NCI-H526 treated with DMSO at 0.1 percent for 48 hours (cell line): ENCODE measurements around the gene PRDX5.
"Not testable (repeated sequence)": the region's sequence is repeated elsewhere in the genome, so short reads cannot be mapped to it uniquely, and the experiment has no call there.

Experiments
- DNase-seq: peaks from one replicate; lab custom pipeline; 2025; lab: John Stamatoyannopoulos, UW

PRDX5 gene

GRCh38 chr11:64305691-64306562 lies 12.0 kb upstream of the PRDX5 start:
- peak; percentile 57 for DNase-seq

DNA sequence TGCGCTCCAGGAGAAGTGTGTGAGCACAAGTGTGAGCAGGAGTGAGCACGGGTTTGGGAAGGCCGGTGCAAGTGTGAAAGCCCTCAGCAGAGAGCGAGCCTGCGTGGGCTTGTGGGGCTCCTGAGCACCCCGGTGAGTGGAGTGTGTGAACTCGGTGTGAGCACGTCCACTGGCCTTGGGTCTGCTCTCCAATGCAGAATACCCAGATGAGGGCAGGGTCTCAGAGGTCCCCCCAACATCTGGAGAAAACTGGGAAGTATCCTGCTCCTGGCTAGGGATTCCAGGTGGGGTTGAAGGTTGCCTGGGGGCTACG lies 11.4 kb upstream of the PRDX5 start:
- no peak for DNase-seq

DNA sequence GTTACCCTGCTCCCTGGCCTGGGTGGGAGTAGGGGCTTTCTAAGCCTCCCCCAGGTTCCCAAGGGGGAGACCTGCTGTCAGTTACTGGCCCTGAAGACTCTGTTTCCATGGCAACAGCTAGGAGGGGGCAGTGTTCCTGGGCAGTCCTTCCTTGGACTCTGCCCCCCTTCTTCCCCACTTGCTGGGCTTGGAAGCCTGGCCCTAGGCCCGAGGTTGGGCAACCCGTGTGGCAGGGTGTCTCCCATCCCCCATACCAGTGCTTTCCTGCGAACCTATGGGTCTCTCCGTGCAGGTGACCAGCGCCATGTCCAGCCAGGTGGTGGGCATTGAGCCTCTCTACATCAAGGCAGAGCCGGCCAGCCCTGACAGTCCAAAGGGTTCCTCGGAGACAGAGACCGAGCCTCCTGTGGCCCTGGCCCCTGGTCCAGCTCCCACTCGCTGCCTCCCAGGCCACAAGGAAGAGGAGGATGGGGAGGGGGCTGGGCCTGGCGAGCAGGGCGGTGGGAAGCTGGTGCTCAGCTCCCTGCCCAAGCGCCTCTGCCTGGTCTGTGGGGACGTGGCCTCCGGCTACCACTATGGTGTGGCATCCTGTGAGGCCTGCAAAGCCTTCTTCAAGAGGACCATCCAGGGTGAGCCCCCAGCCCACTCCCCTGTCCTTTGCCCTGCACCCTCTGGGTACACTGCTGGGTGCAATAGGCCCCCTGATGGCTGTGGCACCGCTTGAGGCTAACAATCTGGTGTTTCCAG lies 10.9 kb upstream of the PRDX5 start:
- DNase-seq: no peak

DNA sequence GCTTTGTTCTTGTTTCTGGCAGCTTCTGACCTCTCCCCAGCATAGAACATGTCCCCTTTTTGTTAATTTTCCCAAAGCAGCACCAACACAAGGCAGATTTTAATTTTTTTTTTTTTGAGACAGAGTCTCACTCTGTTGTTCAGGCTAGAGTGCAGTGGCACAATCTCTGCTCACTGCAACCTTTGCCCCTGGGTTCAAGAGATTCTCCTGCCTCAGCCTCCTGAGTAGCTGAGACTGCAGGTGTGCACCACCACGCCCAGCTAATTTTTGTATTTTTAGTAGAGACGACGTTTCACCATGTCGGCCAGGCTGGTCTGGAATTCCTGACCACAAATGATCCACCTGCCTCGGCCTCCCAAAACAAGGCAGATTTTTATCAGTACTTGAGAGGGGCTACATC lies 10.1 kb upstream of the PRDX5 start:
- DNase-seq: not testable (repeated sequence)

- DNase-seq: no peak
These were observed 5.0 kb upstream of the PRDX5 start for GRCh38 chr11:64312947-64313346.

DNA sequence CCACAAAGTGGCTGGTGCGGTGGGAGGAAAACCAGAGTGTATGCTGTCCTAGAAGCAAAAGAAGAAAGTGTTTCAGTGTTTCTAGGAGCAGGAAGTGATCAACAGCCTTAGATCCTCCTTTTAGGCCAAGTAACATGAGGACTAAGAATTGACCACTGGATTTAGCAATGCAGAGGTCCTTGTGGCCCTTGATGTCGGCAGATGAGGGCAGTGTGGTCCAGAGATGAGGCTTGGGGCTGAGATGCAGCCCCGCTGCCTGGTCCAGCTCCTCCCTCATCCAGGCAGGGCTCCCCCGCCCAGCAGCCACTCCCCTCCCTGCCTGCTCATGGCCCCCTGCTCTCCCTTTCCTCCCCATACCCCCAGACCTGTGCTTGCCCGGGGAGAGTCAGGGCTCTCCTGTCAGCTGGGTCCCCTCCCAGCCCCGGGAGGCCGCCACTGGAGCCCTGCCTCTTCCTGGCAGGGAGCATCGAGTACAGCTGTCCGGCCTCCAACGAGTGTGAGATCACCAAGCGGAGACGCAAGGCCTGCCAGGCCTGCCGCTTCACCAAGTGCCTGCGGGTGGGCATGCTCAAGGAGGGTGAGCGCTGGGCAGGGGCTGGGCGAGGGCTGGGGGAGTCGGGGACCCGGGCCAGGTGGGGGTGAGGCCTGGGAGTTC lies 4.3 kb upstream of the PRDX5 start:
- DNase-seq: no peak

- DNase-seq: no peak
These were observed 3.6 kb upstream of the PRDX5 start for GRCh38 chr11:64314146-64314804.

DNA sequence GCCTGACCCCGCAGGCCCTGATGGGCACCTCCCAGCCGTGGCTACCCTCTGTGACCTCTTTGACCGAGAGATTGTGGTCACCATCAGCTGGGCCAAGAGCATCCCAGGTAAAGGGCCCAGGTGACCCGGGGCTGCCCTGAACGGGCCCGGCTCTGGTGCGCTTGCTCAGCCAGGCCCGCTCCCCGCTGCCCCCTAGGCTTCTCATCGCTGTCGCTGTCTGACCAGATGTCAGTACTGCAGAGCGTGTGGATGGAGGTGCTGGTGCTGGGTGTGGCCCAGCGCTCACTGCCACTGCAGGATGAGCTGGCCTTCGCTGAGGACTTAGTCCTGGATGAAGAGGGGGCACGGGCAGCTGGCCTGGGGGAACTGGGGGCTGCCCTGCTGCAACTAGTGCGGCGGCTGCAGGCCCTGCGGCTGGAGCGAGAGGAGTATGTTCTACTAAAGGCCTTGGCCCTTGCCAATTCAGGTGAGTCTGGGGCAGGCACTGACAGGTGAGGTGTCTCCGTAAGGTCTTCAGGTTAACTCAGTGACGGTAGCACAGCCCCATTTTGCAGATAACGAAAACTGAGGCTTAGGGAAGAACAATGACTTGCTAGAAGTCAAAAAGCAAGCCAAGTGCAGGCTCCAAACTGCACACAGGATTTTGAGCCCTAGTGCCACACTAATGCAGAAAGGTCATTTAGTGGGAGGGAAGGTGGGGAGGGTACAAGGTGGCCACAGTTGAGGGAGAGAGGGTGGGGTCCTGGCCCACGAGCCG lies 2.9 kb upstream of the PRDX5 start:
- no peak for DNase-seq

- not testable (repeated sequence) for DNase-seq
These were observed 2.0 kb upstream of the PRDX5 start for GRCh38 chr11:64315667-64316526.

DNA sequence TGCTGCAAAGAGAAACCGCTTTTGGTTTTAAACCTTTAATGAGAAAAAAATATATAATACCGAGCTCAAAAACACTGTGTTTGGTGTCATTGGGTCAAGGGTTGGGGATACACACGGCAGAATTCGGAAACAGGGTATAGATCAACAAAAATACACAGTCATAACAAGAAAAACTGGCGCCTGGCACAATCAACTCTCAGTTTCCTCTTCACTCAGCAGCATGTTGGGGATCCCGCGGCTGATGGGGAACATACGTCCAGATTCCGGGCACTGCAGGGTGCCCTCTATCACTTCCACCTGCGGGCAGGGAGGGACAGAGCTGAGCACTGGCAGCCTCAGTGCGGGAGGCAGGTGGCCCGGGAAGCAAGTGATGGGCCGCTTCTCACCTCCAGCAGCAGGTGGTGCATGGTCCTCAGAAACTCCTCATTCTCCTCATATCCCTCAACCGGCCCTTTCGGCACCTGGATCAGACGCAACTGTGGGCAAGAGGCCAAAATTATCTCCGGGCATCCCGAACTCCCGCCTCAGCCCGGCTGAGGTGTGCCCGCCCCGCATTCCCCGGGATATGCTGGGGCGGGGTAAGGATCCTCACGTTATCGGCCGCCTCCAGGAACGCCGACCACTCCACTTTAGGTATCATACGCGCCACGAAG lies 1.1 kb upstream of the PRDX5 start:
- DNase-seq: peak; percentile 37

GRCh38 chr11:64317325-64317960 lies 478 bp upstream of the PRDX5 start, which contains the start of gene TRMT112:
TSS of gene TRMT112 (minus strand) at chr11:64317559. CDS start at chr11:64317526, 33 bp downstream.
- peak; percentile 99 for DNase-seq

DNA sequence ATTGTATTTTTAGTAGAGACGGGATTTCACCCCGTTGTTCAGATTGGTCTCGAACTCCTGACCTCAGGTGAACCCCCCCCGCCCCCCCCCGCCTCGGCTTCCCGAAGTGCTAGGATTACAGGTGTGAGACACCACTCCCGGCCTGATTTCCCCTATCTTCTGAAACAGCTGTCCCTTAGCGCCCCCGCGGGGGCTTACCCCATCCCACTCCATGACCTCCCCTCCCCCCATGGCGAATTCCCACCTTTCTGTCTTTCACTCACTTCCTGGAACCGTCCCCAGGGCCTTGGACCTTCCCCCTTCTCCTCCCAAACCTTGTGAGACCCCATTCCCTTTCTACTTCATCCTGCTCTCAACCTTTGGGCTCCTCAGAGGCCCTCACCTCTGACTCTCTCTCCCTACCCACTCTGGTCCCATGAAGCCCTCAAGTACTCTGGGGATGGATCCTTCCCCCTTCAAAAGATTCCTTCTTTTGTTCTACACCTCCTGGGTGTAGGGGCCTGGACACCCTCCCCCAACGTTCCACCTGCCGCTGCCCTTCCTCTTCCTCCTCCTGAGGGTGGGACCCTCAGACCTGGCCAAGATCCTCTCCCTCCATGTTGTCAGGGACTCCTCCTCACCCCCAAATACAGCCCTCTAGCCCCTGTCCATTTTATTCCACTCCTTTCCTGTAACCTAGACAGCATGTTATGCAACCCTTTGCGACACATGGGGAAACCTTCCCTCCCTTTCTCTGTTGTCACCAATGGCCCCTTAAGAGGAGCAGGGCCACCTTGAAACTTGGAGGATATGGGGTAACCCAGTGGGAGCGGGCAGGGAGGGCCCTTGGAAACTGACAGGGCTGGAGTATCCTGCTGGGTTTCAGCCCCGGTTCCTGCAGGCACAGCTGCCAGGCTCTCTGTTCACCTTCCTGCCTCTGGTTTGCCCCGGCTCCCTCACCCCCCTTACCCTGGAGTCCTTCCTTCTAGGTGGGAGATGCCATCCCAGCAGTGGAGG lies 1.1 kb downstream of the PRDX5 start:
- no peak for DNase-seq

- no peak for DNase-seq
These were observed 2.6 kb downstream of the PRDX5 start for GRCh38 chr11:64320556-64320955.

DNA sequence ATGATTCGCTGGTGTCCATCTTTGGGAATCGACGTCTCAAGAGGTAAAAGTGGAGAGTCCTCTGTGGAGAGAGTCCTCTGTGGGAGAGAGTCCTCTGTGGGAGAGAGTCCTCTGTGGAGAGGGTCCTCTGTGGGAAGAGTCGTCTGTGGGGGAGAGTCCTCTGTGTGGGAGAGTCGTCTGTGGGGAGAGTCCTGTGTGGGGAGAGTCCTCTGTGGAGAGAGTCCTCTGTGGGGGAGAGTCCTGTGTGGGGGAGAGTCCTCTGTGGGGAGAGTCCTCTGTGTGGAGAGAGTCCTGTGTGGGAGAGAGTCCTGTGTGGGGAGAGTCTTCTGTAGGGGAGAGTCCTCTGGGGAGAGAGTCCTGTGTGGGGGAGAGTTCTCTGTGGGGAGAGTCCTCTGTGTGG lies 3.1 kb downstream of the PRDX5 start:
- no peak for DNase-seq

DNA sequence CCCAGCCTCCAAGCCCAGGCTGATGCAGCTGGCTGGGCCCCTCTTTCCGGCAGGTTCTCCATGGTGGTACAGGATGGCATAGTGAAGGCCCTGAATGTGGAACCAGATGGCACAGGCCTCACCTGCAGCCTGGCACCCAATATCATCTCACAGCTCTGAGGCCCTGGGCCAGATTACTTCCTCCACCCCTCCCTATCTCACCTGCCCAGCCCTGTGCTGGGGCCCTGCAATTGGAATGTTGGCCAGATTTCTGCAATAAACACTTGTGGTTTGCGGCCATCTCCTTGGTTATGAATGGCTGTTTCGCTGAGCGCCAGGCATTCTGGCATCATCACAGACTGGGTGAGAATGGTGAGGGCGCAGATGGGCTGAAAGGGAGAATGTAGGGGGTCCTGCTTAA lies 3.6 kb downstream of the PRDX5 start:
- DNase-seq: no peak

DNA sequence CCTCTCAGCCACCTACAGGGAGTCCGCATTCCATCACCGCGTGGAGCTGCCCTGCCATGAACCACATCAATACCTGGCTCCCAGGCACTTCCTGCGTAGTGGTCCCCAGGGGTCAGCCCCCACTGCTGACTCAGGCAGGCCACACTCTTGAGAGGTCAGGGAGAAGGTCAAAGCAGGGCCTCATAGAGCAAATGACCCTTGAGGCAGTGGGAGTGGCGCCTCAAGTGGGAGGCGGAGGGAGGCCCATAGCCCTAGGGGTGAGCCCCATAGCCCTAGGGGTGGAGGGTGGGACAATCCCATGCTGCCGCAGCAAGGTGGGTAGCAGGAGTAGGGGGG lies 5.0 kb downstream of the PRDX5 start:
- no peak for DNase-seq

DNA sequence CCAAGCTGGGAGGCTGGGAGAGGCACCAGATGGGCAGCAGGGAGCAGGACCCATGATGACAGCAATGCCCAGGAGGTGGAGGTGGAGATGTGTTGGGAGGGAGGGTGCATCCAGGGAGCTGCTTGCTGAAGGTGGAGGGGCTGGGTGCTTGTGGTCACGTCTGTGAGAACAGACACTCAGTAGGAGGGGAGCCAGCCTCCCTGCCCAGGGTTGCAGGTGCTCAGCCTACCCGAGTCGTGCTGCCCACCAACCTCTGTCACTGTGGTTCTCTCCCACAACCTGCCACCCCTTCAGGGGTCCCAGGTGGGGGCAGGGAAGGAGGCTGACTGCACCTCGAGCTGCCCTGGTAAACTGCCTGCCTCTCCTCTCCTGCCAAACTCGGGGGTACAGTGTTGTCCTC lies 5.5 kb downstream of the PRDX5 start:
- DNase-seq: no peak

DNA sequence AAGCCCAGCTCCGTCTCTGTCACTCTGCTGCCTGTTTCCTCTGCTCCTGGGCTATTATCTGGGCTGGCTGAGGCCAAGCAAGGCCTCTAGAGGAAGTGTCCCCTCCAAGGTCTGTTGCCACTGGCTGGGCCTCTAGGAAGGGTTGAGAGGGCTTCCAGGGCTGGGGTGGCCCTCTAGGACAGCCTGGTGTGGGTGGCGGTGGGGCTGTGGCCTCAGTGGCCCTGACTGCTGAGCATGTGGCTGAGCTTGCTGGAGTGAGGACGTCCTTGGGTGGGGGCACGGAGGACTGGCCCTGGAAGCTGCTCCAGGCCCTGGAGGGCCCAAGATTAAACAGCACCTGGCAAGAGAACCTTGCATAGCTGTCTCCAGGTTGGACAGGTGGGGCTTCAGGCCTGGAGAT lies 6.1 kb downstream of the PRDX5 start:
- DNase-seq: not testable (repeated sequence)
